ENCODE measurements around the gene NDUFS5. TPM values are rescaled to one million over a fixed set of nuclear protein-coding genes. Genes with fewer than 3 reads are reported as not detected.
"Not testable (repeated sequence)": the region's sequence is repeated elsewhere in the genome, so short reads cannot be mapped to it uniquely, and the experiment has no call there.

Gene NDUFS5
- total RNA-seq, 1 experiment from 2014 or later = 677 TPM

- Histone ChIP-seq H3K27me3 (ENCODE audit: control insufficient read depth, insufficient read depth, low read length) (no peaks in the 10 kb centered on the region), H3K36me3 (replicated peaks; ENCODE audit: control insufficient read depth, insufficient read depth, low read length) (peaks cover 1% of the 10 kb centered on the region; the same call in 1 of the 2 replicates), H3K4me3 (ENCODE audit: insufficient read depth, low read depth, low read length) (no peak overlapping the region)
- DNase-seq = no peak
Measured at GRCh38 chr1:39043513-39043912, 17.4 kb downstream of the NDUFS5 start.

- H3K36me3 ChIP-seq (replicated peaks; ENCODE audit: control insufficient read depth, insufficient read depth, low read length) = peaks cover 1% of the 10 kb centered on the region; the same call in 1 of the 2 replicates
- no peaks in the 10 kb centered on the region for H3K27me3 ChIP-seq (ENCODE audit: control insufficient read depth, insufficient read depth, low read length)
- peak; percentile 41 for DNase-seq
Measured at GRCh38 chr1:39044762-39045161, 18.6 kb downstream of the NDUFS5 start.

GRCh38 chr1:39045231-39045630 is 19.1 kb downstream of the NDUFS5 start:
- Histone ChIP-seq H3K4me3 (ENCODE audit: insufficient read depth, low read depth, low read length) (no peak overlapping the region), H3K27me3 (ENCODE audit: control insufficient read depth, insufficient read depth, low read length) (no peaks in the 10 kb centered on the region), H3K36me3 (replicated peaks; ENCODE audit: control insufficient read depth, insufficient read depth, low read length) (peaks cover 1% of the 10 kb centered on the region; the same call in 1 of the 2 replicates)
- DNase-seq = no peak

More at GRCh38 chr1:39044762-39045161, 18.6 kb downstream of the NDUFS5 start:
- H3K4me3 ChIP-seq (ENCODE audit: insufficient read depth, low read depth, low read length) = no peak overlapping the region

GRCh38 chr1:39046613-39047210 is 20.6 kb downstream of the NDUFS5 start:
- Histone ChIP-seq H3K4me3 (ENCODE audit: insufficient read depth, low read depth, low read length) (no peak overlapping the region), H3K36me3 (replicated peaks; ENCODE audit: control insufficient read depth, insufficient read depth, low read length) (peaks cover 1% of the 10 kb centered on the region; the same call in 1 of the 2 replicates), H3K27me3 (ENCODE audit: control insufficient read depth, insufficient read depth, low read length) (no peaks in the 10 kb centered on the region)
- DNase-seq = no peak

- no peak for DNase-seq
- Histone ChIP-seq H3K4me3 (ENCODE audit: insufficient read depth, low read depth, low read length) (no peak overlapping the region), H3K27me3 (ENCODE audit: control insufficient read depth, insufficient read depth, low read length) (no peaks in the 10 kb centered on the region), H3K36me3 (replicated peaks; ENCODE audit: control insufficient read depth, insufficient read depth, low read length) (peaks cover 1% of the 10 kb centered on the region; the same call in 1 of the 2 replicates)
Measured at GRCh38 chr1:39047374-39048229, 21.5 kb downstream of the NDUFS5 start.

- DNase-seq = no peak
- no peak overlapping the region for H3K4me3 ChIP-seq (ENCODE audit: insufficient read depth, low read depth, low read length)
- no peaks in the 10 kb centered on the region for H3K27me3 ChIP-seq (ENCODE audit: control insufficient read depth, insufficient read depth, low read length)
- peaks cover 1% of the 10 kb centered on the region; the same call in 1 of the 2 replicates for H3K36me3 ChIP-seq (replicated peaks; ENCODE audit: control insufficient read depth, insufficient read depth, low read length)
Measured at GRCh38 chr1:39048745-39049370, 22.7 kb downstream of the NDUFS5 start.

- Histone ChIP-seq H3K36me3 (replicated peaks; ENCODE audit: control insufficient read depth, insufficient read depth, low read length) (peaks cover 1% of the 10 kb centered on the region; the same call in 1 of the 2 replicates), H3K27me3 (ENCODE audit: control insufficient read depth, insufficient read depth, low read length) (no peaks in the 10 kb centered on the region), H3K4me3 (ENCODE audit: insufficient read depth, low read depth, low read length) (no peak overlapping the region)
- no peak for DNase-seq
Measured at GRCh38 chr1:39050001-39050400, 23.9 kb downstream of the NDUFS5 start.

GRCh38 chr1:39051193-39051850 is 25.2 kb downstream of the NDUFS5 start:
- H3K4me3 ChIP-seq (ENCODE audit: insufficient read depth, low read depth, low read length); DNase-seq; H3K36me3 ChIP-seq (replicated peaks; ENCODE audit: control insufficient read depth, insufficient read depth, low read length); H3K27me3 ChIP-seq (ENCODE audit: control insufficient read depth, insufficient read depth, low read length): not testable (repeated sequence)

GRCh38 chr1:39051956-39052355 is 25.8 kb downstream of the NDUFS5 start:
- Histone ChIP-seq H3K36me3 (replicated peaks; ENCODE audit: control insufficient read depth, insufficient read depth, low read length) (no peaks in the 10 kb centered on the region; the same call in 1 of the 2 replicates), H3K4me3 (ENCODE audit: insufficient read depth, low read depth, low read length) (no peak overlapping the region), H3K27me3 (ENCODE audit: control insufficient read depth, insufficient read depth, low read length) (no peaks in the 10 kb centered on the region)
- no peak for DNase-seq

GRCh38 chr1:39055213-39055710 is 29.1 kb downstream of the NDUFS5 start:
- H3K4me3 ChIP-seq (ENCODE audit: insufficient read depth, low read depth, low read length); DNase-seq; H3K36me3 ChIP-seq (replicated peaks; ENCODE audit: control insufficient read depth, insufficient read depth, low read length); H3K27me3 ChIP-seq (ENCODE audit: control insufficient read depth, insufficient read depth, low read length): not testable (repeated sequence)

GRCh38 chr1:39061516-39061915 is 35.4 kb downstream of the NDUFS5 start:
- H3K4me3 ChIP-seq (ENCODE audit: insufficient read depth, low read depth, low read length); H3K27me3 ChIP-seq (ENCODE audit: control insufficient read depth, insufficient read depth, low read length); DNase-seq; H3K36me3 ChIP-seq (replicated peaks; ENCODE audit: control insufficient read depth, insufficient read depth, low read length): not testable (repeated sequence)

GRCh38 chr1:39061951-39062350 is 35.8 kb downstream of the NDUFS5 start:
- H3K36me3 ChIP-seq (replicated peaks; ENCODE audit: control insufficient read depth, insufficient read depth, low read length) = no peaks in the 10 kb centered on the region
- H3K27me3 ChIP-seq (ENCODE audit: control insufficient read depth, insufficient read depth, low read length) = no peaks in the 10 kb centered on the region
- H3K4me3 ChIP-seq (ENCODE audit: insufficient read depth, low read depth, low read length) = no peak overlapping the region
- DNase-seq = no peak

- H3K4me3 ChIP-seq (ENCODE audit: insufficient read depth, low read depth, low read length) = no peak overlapping the region
- H3K36me3 ChIP-seq (replicated peaks; ENCODE audit: control insufficient read depth, insufficient read depth, low read length) = no peaks in the 10 kb centered on the region
- H3K27me3 ChIP-seq (ENCODE audit: control insufficient read depth, insufficient read depth, low read length) = no peaks in the 10 kb centered on the region
- peak; percentile 28 for DNase-seq
Measured at GRCh38 chr1:39063191-39063590, 37.0 kb downstream of the NDUFS5 start.

GRCh38 chr1:39063775-39064174 is 37.6 kb downstream of the NDUFS5 start:
- DNase-seq = no peak
- H3K4me3 ChIP-seq (ENCODE audit: insufficient read depth, low read depth, low read length) = no peak overlapping the region
- no peaks in the 10 kb centered on the region for H3K27me3 ChIP-seq (ENCODE audit: control insufficient read depth, insufficient read depth, low read length)
- no peaks in the 10 kb centered on the region for H3K36me3 ChIP-seq (replicated peaks; ENCODE audit: control insufficient read depth, insufficient read depth, low read length)

Data from H7 (cell line).